GM18861 (cell line): ENCODE measurements around the gene PCDHA8.
"Not testable (repeated sequence)": the region's sequence is repeated elsewhere in the genome, so short reads cannot be mapped to it uniquely, and the experiment has no call there.

Source experiments
- ATAC-seq: cut with Tn5 transposase; IDR thresholded peaks from one replicate; pipeline ENCODE4 v1.9.1; 2021; ENCODE audit not compliant: unreplicated experiment

The PCDHA8 gene

DNA sequence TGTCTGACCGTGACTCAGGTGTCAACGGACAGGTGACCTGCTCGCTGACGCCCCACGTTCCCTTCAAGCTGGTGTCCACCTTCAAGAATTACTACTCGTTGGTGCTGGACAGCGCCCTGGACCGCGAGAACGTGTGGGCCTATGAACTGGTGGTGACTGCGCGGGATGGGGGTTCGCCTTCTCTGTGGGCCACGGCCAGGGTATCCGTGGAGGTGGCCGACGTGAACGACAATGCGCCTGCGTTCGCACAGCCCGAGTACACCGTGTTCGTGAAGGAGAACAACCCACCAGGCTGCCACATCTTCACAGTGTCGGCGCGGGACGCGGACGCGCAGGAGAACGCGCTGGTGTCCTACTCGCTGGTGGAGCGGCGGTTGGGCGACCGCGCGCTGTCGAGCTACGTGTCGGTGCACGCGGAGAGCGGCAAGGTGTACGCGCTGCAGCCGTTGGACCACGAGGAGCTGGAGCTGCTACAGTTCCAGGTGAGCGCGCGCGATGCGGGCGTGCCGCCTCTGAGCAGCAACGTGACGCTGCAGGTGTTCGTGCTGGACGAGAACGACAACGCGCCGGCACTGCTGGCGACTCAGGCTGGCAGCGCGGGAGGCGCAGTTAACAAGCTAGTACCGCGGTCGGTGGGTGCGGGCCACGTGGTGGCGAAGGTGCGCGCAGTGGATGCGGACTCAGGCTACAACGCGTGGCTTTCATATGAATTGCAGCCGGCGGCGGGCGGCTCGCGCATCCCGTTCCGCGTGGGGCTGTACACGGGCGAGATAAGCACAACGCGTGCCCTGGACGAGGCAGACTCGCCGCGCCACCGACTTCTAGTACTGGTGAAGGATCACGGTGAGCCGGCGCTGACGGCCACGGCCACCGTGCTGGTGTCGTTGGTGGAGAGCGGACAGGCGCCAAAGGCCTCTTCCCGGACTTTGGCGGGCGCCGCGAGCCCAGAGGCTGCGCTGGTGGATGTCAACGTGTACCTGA lies 29.5 kb downstream of the PCDHA8 start:
- no peak for ATAC-seq

DNA sequence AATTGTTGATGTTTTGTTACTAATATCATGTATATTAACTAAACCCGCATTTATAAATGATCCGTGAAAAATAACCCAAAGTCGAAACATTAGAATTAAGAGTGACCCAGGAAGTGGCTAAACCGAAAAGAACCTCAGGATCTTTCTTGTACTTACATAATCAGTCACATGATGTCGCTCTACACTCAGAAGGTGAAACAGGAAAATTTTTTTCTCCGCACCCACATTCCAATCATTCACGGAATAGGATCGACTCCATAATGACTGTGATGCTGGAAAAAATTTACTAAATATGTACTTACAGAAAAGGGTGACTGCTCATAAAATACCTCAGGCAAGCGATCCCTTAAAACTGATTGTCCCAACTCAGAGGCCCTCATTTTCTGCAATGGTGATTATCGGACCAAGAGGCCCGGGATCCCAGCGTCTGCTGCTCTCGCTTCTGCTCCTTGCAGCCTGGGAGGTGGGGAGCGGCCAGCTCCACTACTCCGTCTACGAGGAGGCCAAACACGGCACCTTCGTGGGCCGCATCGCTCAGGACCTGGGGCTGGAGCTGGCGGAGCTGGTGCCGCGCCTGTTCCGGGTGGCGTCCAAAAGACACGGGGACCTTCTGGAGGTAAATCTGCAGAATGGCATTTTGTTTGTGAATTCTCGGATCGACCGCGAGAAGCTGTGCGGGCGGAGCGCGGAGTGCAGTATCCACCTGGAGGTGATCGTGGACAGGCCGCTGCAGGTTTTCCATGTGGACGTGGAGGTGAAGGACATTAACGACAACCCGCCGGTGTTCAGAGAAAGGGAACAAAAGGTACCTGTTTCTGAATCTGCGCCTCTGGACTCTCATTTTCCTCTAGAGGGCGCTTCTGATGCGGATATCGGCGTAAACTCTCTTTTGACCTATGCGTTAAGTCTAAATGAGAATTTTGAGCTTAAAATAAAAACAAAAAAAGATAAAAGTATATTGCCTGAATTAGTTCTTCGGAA lies 34.4 kb downstream of the PCDHA8 start, which contains the start of gene PCDHA12:
Gene PCDHA12 (plus strand): TSS at position 224 of the 981 bp plus-strand sequence. CDS start 165 bp downstream, at position 389.
- ATAC-seq = no peak

DNA sequence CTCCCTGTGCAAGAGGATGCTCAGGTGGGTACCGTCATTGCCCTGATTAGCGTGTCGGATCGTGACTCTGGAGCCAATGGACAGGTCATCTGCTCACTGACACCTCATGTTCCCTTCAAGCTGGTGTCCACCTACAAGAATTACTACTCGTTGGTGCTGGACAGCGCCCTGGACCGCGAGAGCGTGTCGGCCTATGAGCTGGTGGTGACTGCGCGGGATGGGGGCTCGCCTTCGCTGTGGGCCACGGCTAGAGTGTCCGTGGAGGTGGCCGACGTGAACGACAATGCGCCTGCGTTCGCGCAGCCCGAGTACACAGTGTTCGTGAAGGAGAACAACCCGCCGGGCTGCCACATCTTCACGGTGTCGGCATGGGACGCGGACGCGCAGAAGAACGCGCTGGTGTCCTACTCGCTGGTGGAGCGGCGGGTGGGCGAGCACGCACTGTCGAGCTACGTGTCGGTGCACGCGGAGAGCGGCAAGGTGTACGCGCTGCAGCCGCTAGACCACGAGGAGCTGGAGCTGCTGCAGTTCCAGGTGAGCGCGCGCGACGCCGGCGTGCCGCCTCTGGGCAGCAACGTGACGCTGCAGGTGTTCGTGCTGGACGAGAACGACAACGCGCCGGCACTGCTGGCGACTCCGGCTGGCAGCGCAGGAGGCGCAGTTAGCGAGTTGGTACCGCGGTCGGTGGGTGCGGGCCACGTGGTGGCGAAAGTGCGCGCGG lies 35.7 kb downstream of the PCDHA8 start:
- ATAC-seq = not testable (repeated sequence)

DNA sequence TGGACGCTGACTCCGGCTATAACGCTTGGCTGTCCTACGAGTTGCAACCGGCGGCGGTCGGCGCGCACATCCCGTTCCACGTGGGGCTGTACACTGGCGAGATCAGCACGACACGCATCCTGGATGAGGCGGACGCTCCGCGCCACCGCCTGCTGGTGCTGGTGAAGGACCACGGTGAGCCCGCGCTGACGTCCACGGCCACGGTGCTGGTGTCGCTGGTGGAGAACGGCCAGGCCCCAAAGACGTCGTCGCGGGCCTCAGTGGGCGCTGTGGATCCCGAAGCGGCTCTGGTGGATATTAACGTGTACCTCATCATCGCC lies 36.2 kb downstream of the PCDHA8 start:
- no peak for ATAC-seq

DNA sequence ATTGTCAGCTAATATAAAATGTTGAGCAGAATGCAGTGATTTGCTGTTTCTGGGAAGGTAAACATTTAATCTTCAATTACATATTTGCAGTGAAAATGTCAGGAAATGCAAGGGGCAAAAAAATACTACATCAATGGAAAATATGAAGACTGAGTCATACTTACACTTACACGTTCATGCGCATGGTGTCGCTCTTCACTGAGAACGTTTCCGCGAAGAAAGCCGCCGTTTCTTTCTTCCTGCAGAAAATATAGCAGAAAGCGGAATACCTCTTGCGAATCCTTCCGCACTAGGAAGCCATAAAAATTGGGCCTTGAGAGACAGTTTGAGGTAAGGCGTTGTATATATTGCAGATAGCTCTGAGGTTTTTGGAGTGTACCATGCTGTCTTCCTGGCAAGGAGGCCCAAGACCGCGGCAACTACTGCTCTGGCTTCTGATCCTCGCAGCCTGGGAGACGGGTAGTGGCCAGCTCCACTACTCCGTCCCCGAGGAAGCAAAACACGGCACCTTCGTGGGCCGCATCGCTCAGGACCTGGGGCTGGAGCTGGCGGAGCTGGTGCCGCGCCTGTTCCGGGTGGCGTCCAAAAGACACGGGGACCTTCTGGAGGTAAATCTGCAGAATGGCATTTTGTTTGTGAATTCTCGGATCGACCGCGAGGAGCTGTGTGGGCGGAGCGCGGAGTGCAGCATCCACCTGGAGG lies 41.1 kb downstream of the PCDHA8 start, which contains the start of gene PCDHA13:
Gene PCDHA13 (plus strand): TSS at position 236 of the 702 bp plus-strand sequence. CDS start 145 bp downstream, at position 381.
- ATAC-seq = no peak

DNA sequence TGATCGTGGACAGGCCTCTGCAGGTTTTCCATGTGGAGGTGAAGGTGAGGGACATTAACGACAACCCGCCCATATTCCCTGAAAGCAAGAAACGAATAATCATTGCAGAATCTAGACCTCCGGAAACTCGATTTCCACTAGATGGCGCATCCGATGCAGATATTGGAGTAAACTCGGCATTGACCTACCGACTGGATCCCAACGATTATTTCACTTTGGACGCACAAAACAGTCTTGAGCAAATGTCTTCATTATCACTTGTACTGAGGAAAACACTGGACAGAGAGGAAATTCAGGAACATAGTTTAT lies 41.6 kb downstream of the PCDHA8 start:
- ATAC-seq = no peak

DNA sequence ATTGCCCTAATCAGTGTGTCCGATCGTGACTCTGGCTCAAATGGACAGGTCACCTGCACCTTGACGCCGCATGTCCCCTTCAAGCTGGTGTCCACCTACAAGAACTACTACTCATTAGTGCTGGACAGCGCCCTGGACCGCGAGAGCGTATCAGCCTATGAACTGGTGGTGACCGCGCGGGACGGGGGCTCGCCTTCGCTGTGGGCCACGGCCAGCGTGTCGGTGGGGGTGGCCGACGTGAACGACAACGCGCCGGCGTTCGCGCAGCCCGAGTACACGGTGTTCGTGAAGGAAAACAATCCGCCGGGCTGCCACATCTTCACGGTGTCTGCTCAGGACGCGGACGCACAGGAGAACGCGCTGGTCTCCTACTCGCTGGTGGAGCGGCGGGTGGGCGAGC lies 42.4 kb downstream of the PCDHA8 start:
- ATAC-seq = no peak

DNA sequence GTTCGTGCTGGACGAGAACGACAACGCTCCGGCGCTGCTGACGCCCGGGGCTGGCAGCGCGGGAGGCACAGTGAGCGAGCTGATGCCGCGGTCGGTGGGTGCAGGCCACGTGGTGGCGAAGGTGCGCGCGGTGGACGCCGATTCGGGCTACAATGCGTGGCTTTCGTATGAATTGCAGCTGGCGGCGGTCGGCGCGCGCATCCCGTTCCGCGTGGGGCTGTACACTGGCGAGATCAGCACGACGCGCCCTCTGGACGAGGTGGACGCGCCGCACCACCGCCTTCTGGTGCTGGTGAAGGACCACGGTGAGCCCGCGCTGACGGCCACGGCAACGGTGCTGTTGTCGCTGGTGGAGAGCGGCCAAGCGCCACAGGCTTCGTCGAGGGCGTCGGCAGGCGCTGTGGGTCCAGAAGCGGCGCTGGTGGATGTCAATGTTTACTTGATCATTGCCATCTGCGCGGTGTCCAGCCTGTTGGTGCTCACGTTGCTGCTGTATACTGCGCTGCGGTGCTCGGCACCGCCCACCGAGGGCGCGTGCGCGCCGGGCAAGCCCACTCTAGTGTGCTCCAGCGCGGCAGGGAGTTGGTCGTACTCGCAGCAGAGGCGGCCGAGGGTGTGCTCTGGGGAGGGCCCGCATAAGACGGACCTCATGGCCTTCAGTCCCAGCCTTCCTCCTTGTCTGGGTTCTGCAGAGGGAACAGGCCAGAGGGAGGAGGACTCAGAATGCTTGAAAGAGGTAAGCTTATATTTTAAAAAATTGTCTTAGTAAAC lies 43.1 kb downstream of the PCDHA8 start:
- no peak for ATAC-seq
